ENCODE data around the gene ME3.

The ME3 gene
- 1.3 to 4.0 (median 3.1) reads per million in 3 donors for total RNA-seq

DNA sequence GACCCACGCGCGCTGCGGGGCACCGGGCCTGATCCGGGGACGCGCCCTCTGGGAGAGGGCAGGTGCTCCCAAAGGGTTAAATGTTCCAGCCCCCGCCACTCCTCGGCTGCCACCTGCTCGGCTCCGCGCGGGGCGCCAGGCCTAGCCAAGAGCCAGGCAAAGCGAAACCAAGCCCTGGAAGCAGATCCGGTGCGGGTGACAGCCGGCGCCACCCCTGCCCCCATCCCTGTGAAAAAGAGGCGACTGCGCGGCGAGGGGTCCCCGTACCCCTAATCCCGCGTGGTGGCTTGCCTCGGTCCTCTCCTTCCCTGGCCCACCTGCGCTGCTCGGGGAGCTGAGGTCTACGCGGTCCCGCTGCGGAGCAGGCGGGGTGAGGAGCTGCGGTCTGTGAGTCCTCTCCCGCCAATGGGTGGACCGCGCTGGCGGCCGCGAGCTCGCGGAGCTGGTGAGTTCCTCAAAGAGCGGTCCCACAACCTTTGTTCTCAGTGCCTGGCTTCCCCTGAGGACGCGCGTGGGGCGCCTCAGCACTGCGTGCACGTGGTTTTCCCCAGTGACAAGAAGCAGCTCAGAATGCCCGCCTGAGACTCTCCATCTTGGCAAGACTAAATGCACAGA is at the start of gene ME3:
Gene ME3 (minus strand): TSS at position 610 of the 615 bp plus-strand sequence.
- no peak within 1 kb of the TSS for H3K27ac ChIP-seq (ENCODE audit: insufficient read depth, low read length, poor library complexity, severe bottlenecking)
- DNase-seq: peak in 2 of 3 donors; percentile 1 to 2
- no peaks in the 10 kb centered on the region for H3K36me3 ChIP-seq (ENCODE audit: control insufficient read depth, insufficient read depth, low read length)

DNA sequence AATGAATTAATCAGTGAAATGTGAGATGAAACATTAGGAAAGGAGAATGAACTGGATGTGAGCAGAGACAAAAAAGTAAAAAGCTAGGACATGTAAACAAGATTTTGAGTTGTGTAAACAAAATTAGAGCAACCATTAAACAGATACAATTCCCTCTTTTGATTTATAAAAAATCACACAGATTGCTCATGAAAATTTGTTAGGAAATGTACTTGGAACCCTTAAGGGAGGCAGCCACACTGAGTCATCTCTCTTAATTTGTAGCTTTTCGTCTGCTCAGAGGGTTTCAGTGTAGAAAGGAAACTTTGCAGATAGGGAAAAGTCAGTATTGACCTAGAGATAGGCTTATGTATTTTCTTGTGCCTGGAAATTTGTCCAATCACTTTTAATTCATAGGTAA is 49.6 kb upstream of the ME3 start:
- no peak overlapping the region for H3K4me3 ChIP-seq (ENCODE audit: insufficient read depth, low read depth, low read length, poor library complexity, severe bottlenecking)
- no peaks in the 10 kb centered on the region for H3K4me1 ChIP-seq (ENCODE audit: control insufficient read depth, insufficient read depth, low read length, poor library complexity, severe bottlenecking)
- DNase-seq: no peak
- no peaks in the 10 kb centered on the region for H3K9me3 ChIP-seq (ENCODE audit: control insufficient read depth, low read length)
- no peaks in the 10 kb centered on the region for H3K36me3 ChIP-seq (ENCODE audit: control insufficient read depth, insufficient read depth, low read length)
- no peak overlapping the region for H3K27ac ChIP-seq (ENCODE audit: insufficient read depth, low read length, poor library complexity, severe bottlenecking)
- H3K27me3 ChIP-seq (replicated peaks; ENCODE audit: control insufficient read depth, insufficient read depth, low read length, poor library complexity, severe bottlenecking): no peaks in the 10 kb centered on the region

More for the DNA sequence above, at the start of gene ME3:
- peak within 1 kb of the TSS; percentile 65 for H3K4me3 ChIP-seq (ENCODE audit: insufficient read depth, low read depth, low read length, poor library complexity, severe bottlenecking)
- H3K27me3 ChIP-seq (replicated peaks; ENCODE audit: control insufficient read depth, insufficient read depth, low read length, poor library complexity, severe bottlenecking): no peaks in the 10 kb centered on the region
- H3K4me1 ChIP-seq (ENCODE audit: control insufficient read depth, insufficient read depth, low read length, poor library complexity, severe bottlenecking): no peaks in the 10 kb centered on the region
- H3K9me3 ChIP-seq (ENCODE audit: control insufficient read depth, low read length): no peaks in the 10 kb centered on the region

DNA sequence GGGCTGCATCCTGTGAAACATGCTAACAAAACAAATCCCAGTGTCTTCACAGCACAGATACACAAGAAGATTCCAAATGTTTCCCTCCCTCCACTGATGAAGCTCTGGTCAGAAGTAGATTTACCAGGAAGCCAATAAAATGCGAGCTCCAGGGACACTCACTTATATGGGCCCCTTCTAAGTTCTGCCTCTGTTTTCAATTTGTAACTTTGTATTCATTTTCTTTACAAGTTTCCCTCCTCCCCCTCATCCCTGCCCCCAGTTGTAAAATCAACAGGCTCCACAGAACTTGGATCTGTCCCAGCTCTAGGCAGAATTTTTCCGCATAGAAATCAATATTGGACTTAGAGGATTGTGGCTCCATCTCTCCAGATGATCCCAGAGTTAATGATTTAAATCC is 48.1 kb upstream of the ME3 start:
- Histone ChIP-seq H3K27me3 (replicated peaks; ENCODE audit: control insufficient read depth, insufficient read depth, low read length, poor library complexity, severe bottlenecking) (no peaks in the 10 kb centered on the region), H3K27ac (ENCODE audit: insufficient read depth, low read length, poor library complexity, severe bottlenecking) (no peak overlapping the region)

DNA sequence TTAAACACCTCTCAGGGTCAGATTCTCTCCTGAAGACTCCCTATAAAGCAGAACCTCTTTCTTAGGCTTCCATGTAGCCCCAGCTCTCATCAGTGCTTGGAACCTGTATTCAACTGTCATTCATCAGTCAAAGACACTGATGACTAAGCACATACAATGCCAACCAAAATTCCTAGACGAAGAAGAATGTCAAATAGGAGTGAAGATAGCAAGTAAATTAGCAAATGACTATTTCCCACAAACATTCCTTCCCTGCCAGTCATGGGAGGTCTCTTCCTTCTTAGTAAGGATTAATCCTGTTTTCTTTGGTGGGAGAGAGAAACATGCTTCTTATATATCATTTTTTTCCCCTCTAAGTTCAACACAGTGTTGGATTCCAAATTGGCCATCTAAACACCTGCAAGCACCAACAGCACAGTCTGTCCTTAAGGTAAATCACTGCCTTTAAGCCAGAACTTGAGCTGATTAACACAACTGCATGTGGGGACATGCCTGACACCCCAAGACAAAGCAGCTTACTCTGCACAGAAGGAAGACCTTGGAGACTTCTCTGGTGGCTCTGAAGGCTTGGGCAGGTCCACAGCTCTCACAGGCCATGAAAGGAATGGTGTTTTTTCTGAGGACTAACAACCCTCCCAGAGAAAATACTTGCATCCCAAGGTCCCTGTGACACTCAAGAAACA is 47.5 kb upstream of the ME3 start:
- H3K36me3 ChIP-seq (ENCODE audit: control insufficient read depth, insufficient read depth, low read length): no peaks in the 10 kb centered on the region
- H3K27ac ChIP-seq (ENCODE audit: insufficient read depth, low read length, poor library complexity, severe bottlenecking): no peak overlapping the region
- no peaks in the 10 kb centered on the region for H3K27me3 ChIP-seq (replicated peaks; ENCODE audit: control insufficient read depth, insufficient read depth, low read length, poor library complexity, severe bottlenecking)
- H3K4me1 ChIP-seq (ENCODE audit: control insufficient read depth, insufficient read depth, low read length, poor library complexity, severe bottlenecking): no peaks in the 10 kb centered on the region
- no peak overlapping the region for H3K4me3 ChIP-seq (ENCODE audit: insufficient read depth, low read depth, low read length, poor library complexity, severe bottlenecking)
- no peak for DNase-seq
- H3K9me3 ChIP-seq (ENCODE audit: control insufficient read depth, low read length): no peaks in the 10 kb centered on the region

More for the DNA sequence above, 48.1 kb upstream of the ME3 start:
- Histone ChIP-seq H3K4me3 (ENCODE audit: insufficient read depth, low read depth, low read length, poor library complexity, severe bottlenecking) (no peak overlapping the region), H3K9me3 (ENCODE audit: control insufficient read depth, low read length) (no peaks in the 10 kb centered on the region), H3K4me1 (ENCODE audit: control insufficient read depth, insufficient read depth, low read length, poor library complexity, severe bottlenecking) (no peaks in the 10 kb centered on the region), H3K36me3 (ENCODE audit: control insufficient read depth, insufficient read depth, low read length) (no peaks in the 10 kb centered on the region)
- DNase-seq: no peak

DNA sequence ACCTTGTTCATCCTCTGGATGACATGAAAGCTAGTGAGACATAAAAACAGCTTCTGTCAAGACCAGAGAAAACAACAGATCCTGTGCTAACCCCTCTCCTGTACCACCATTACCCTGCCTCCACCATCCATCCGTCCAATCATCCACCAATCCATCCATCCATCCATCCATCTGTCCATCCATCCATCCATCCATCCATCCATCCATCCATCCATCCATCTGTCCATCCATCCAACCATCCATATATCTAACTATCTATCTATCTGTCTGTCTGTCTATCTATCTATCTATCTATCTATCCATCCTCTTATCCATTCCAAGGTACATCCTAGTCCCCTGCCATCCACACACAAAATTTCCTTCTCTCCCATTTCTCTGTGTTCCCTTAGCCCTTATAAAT is 46.6 kb upstream of the ME3 start:
- no peak for DNase-seq
- H3K4me1 ChIP-seq (ENCODE audit: control insufficient read depth, insufficient read depth, low read length, poor library complexity, severe bottlenecking): no peaks in the 10 kb centered on the region
- H3K4me3 ChIP-seq (ENCODE audit: insufficient read depth, low read depth, low read length, poor library complexity, severe bottlenecking): no peak overlapping the region
- no peak overlapping the region for H3K27ac ChIP-seq (ENCODE audit: insufficient read depth, low read length, poor library complexity, severe bottlenecking)
- H3K27me3 ChIP-seq (replicated peaks; ENCODE audit: control insufficient read depth, insufficient read depth, low read length, poor library complexity, severe bottlenecking): no peaks in the 10 kb centered on the region
- no peaks in the 10 kb centered on the region for H3K9me3 ChIP-seq (ENCODE audit: control insufficient read depth, low read length)
- H3K36me3 ChIP-seq (ENCODE audit: control insufficient read depth, insufficient read depth, low read length): no peaks in the 10 kb centered on the region

DNA sequence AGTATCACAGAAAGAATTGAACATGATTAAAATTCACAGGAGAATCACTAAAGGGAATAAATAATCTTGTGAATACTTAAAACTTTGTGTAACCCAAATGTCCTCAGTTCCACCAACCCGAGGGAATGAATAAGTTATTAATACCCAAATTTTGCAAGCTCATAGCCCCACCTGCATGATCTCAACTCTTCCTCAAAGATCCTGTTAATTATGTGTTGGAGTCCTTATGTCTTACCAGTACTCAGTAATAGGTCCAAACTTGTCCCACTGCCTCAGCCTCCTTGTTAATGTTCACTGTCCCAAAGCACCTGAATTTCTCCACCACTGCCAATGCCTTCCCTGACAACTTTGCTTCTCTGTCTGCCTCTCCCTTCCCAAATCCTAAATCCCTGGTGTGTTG is 46.1 kb upstream of the ME3 start:
- Histone ChIP-seq H3K27ac (ENCODE audit: insufficient read depth, low read length, poor library complexity, severe bottlenecking) (no peak overlapping the region), H3K4me1 (ENCODE audit: control insufficient read depth, insufficient read depth, low read length, poor library complexity, severe bottlenecking) (no peaks in the 10 kb centered on the region)

DNA sequence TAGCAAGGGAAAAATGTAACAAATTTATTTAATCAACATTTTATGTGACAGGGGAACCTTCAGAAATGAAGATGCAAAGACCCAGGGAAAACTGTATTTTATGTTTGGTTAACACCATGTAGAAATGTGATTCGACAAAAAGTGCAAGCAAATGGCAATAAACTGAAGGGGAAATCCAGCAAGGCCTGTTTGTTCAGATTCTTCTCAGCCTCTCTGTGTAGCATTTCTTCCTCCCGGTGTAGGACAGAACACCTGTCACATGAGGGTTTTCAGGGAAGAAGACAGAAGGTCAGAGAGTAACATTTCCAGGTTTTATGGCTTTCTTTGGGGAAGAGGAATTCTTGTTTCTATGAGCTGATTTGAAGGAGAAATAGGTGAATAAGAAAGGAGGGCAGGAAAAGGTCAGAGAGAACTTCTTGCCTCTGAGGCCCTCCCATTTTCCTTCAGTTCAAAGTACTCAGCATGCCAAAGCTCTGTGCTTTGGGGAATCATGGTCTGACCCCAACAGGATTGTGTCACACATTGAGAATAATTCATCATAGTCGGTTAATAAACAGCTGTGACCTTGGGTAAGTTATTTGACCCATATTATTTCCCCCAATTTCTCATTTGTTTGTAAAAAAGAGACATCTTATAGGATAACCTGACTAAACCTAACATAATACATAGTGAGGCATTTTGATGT is 45.5 kb upstream of the ME3 start:
- no peak overlapping the region for H3K27ac ChIP-seq (ENCODE audit: insufficient read depth, low read length, poor library complexity, severe bottlenecking)
- no peak for DNase-seq
- H3K9me3 ChIP-seq (ENCODE audit: control insufficient read depth, low read length): no peaks in the 10 kb centered on the region
- H3K4me1 ChIP-seq (ENCODE audit: control insufficient read depth, insufficient read depth, low read length, poor library complexity, severe bottlenecking): no peaks in the 10 kb centered on the region
- H3K4me3 ChIP-seq (ENCODE audit: insufficient read depth, low read depth, low read length, poor library complexity, severe bottlenecking): no peak overlapping the region
- no peaks in the 10 kb centered on the region for H3K27me3 ChIP-seq (replicated peaks; ENCODE audit: control insufficient read depth, insufficient read depth, low read length, poor library complexity, severe bottlenecking)
- H3K36me3 ChIP-seq (ENCODE audit: control insufficient read depth, insufficient read depth, low read length): no peaks in the 10 kb centered on the region

More for the DNA sequence above, 46.1 kb upstream of the ME3 start:
- no peaks in the 10 kb centered on the region for H3K27me3 ChIP-seq (replicated peaks; ENCODE audit: control insufficient read depth, insufficient read depth, low read length, poor library complexity, severe bottlenecking)
- no peaks in the 10 kb centered on the region for H3K36me3 ChIP-seq (ENCODE audit: control insufficient read depth, insufficient read depth, low read length)
- DNase-seq: no peak
- no peaks in the 10 kb centered on the region for H3K9me3 ChIP-seq (ENCODE audit: control insufficient read depth, low read length)
- H3K4me3 ChIP-seq (ENCODE audit: insufficient read depth, low read depth, low read length, poor library complexity, severe bottlenecking): no peak overlapping the region

DNA sequence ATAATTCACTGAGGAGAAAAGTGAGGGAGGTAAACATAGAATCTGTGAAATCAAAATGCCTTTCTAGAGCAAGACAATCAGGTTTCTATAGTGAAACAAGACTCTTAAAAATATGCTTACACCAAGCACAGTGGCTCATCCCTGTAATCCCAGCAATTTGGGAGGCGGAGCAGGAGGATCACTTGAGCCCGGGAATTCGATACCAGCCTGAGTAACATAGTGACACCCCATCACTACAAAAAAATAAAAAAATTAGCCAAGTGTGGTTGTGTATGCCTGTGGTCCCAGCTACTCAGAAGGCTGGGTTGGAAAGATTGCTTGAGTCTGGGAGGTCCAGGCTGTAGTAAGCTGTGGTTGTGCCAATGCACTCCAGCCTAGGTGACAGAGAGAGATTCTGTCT is 43.2 kb upstream of the ME3 start:
- no peak for DNase-seq
- no peaks in the 10 kb centered on the region for H3K9me3 ChIP-seq (ENCODE audit: control insufficient read depth, low read length)
- no peak overlapping the region for H3K27ac ChIP-seq (ENCODE audit: insufficient read depth, low read length, poor library complexity, severe bottlenecking)
- H3K27me3 ChIP-seq (replicated peaks; ENCODE audit: control insufficient read depth, insufficient read depth, low read length, poor library complexity, severe bottlenecking): no peaks in the 10 kb centered on the region
- no peaks in the 10 kb centered on the region for H3K36me3 ChIP-seq (ENCODE audit: control insufficient read depth, insufficient read depth, low read length)
- H3K4me3 ChIP-seq (ENCODE audit: insufficient read depth, low read depth, low read length, poor library complexity, severe bottlenecking): no peak overlapping the region
- H3K4me1 ChIP-seq (ENCODE audit: control insufficient read depth, insufficient read depth, low read length, poor library complexity, severe bottlenecking): no peaks in the 10 kb centered on the region

DNA sequence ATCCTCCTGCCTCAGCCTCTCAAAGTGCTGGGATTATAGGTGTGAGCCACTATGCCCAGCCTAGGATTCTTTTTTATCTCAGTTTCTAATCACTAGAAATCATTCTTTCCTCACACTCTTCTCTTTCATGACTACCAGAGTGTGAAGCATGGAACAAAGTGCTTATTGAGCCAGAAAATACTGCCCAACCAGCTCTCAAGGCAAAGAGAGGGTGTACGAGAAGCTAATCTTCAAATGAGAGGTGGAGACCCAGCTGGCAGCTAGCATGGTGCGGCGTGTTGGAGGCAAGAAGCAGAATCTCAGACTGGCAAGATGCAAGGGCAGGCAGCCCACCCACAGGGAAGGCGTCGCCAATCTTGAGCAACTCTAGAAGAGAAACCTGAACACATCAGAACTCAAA is 41.1 kb upstream of the ME3 start:
- Histone ChIP-seq H3K36me3 (ENCODE audit: control insufficient read depth, insufficient read depth, low read length) (no peaks in the 10 kb centered on the region), H3K9me3 (ENCODE audit: control insufficient read depth, low read length) (no peaks in the 10 kb centered on the region), H3K4me3 (ENCODE audit: insufficient read depth, low read depth, low read length, poor library complexity, severe bottlenecking) (no peak overlapping the region), H3K27ac (ENCODE audit: insufficient read depth, low read length, poor library complexity, severe bottlenecking) (no peak overlapping the region), H3K27me3 (replicated peaks; ENCODE audit: control insufficient read depth, insufficient read depth, low read length, poor library complexity, severe bottlenecking) (no peaks in the 10 kb centered on the region), H3K4me1 (ENCODE audit: control insufficient read depth, insufficient read depth, low read length, poor library complexity, severe bottlenecking) (no peaks in the 10 kb centered on the region)
- DNase-seq: no peak

DNA sequence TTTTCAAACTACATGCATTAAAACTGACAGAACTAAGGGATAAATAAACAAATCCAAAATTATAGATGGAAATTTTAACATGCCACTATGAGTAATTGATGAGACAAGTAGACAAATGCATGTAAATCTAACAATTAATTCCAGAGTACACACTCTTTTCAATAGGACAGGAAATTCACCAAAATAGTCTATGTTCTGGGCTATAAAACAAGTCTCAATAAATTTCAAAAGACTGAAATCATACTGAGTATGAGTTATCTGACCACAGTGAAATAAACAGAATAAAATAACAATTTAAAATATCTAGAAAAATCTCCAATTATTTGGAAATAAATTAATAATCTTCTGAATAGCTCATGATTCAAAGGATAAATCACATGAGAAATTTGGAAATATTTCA is 38.5 kb upstream of the ME3 start:
- Histone ChIP-seq H3K36me3 (ENCODE audit: control insufficient read depth, insufficient read depth, low read length) (no peaks in the 10 kb centered on the region), H3K9me3 (ENCODE audit: control insufficient read depth, low read length) (no peaks in the 10 kb centered on the region), H3K27me3 (replicated peaks; ENCODE audit: control insufficient read depth, insufficient read depth, low read length, poor library complexity, severe bottlenecking) (no peaks in the 10 kb centered on the region), H3K4me3 (ENCODE audit: insufficient read depth, low read depth, low read length, poor library complexity, severe bottlenecking) (no peak overlapping the region), H3K4me1 (ENCODE audit: control insufficient read depth, insufficient read depth, low read length, poor library complexity, severe bottlenecking) (no peaks in the 10 kb centered on the region), H3K27ac (ENCODE audit: insufficient read depth, low read length, poor library complexity, severe bottlenecking) (no peak overlapping the region)
- no peak for DNase-seq
